ENCODE results near the gene PARP16.

Gene PARP16

DNA sequence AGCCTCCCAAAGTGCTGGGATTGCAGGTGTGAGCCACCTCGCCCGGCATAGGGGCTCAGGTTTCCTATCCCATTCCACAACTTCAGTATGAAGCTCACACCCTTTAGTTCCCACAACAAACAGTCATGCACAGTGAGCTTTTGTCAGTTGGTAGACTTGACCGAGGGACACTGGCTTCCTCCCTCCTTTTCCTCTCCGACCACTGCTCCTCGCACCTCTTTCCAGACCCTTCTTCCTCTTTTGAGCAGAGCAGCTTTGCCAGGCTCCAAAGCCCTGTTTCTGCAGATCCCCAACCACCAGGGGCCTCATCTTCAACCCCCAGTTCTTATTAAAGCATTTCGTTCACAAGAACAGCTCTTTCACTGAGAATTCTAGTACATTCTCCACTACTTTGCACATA lies 62.7 kb downstream of the PARP16 start:
- Histone ChIP-seq H3K36me3 (ENCODE audit: control insufficient read depth, insufficient read depth, low read length) (no peaks in the 10 kb centered on the region), H3K18ac (ENCODE audit: low read length) (no peak overlapping the region), H2BK15ac (replicated peaks; ENCODE audit: low read depth) (no peak overlapping the region), H3K4ac (ENCODE audit: low read depth, low read length) (no peak overlapping the region), H3K9ac (ENCODE audit: low read length) (no peak overlapping the region), H3K27ac (ENCODE audit: low read depth, low read length) (no peak overlapping the region), H2BK120ac (ENCODE audit: low read depth, low read length) (no peak overlapping the region), H3K4me1 (ENCODE audit: control insufficient read depth, low read depth, low read length) (no peaks in the 10 kb centered on the region), H2AK5ac (ENCODE audit: low read length) (no peak overlapping the region), H3K4me2 (ENCODE audit: low read length) (no peak overlapping the region), H3K56ac (ENCODE audit: low read length) (no peak overlapping the region), H4K8ac (ENCODE audit: low read depth, low read length) (no peak overlapping the region), H3K79me2 (ENCODE audit: control insufficient read depth, insufficient read depth, low read length) (no peaks in the 10 kb centered on the region), H3K4me3 (ENCODE audit: low read length) (no peak overlapping the region), H3K23ac (ENCODE audit: low read length) (no peak overlapping the region), H4K5ac (ENCODE audit: low read length) (no peak overlapping the region), H3K27me3 (ENCODE audit: insufficient read depth, low read length, poor library complexity) (no peaks in the 10 kb centered on the region), H2BK5ac (ENCODE audit: low read length) (no peak overlapping the region), H3K79me1 (ENCODE audit: low read length) (no peaks in the 10 kb centered on the region)
- WGBS (ENCODE audit: extremely low coverage, insufficient coverage, low lambda C conversion rate) = no CpG with 5 or more reads among the region's 6 CpGs
- DNase-seq = no peak

DNA sequence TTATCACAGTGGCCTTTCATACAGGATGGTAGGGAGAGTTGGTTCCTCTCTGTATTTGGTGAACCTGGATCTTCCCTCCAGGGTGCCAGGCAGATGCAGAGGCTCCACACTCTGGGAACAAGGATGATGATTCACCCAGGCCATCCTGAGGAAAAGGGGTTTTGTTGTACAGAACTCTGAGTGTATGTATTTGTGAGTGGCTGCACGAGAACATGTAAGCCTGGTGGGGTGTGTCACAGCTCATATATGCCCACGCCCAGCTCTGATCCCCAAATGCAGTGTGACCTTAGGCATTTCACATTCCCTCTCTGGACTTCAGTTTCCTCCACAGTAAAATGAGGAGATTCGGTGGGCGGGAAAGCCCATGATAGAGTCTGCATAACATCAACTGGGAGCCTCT lies 63.8 kb downstream of the PARP16 start:
- H3K4ac ChIP-seq (ENCODE audit: low read depth, low read length) = no peak overlapping the region
- DNase-seq = no peak
- no peak overlapping the region for H3K9ac ChIP-seq (ENCODE audit: low read length)
- H3K4me3 ChIP-seq (ENCODE audit: low read length) = no peak overlapping the region
- no peaks in the 10 kb centered on the region for H3K4me1 ChIP-seq (ENCODE audit: control insufficient read depth, low read depth, low read length)
- no peak overlapping the region for H2BK120ac ChIP-seq (ENCODE audit: low read depth, low read length)
- no peak overlapping the region for H2AK5ac ChIP-seq (ENCODE audit: low read length)
- no peak overlapping the region for H2BK5ac ChIP-seq (ENCODE audit: low read length)
- no peaks in the 10 kb centered on the region for H3K79me1 ChIP-seq (ENCODE audit: low read length)
- H3K27ac ChIP-seq (ENCODE audit: low read depth, low read length) = no peak overlapping the region
- no peak overlapping the region for H4K5ac ChIP-seq (ENCODE audit: low read length)
- peak overlapping the region; percentile 80 for H3K23ac ChIP-seq (ENCODE audit: low read length)
- no peak overlapping the region for H3K18ac ChIP-seq (ENCODE audit: low read length)
- no peaks in the 10 kb centered on the region for H3K36me3 ChIP-seq (ENCODE audit: control insufficient read depth, insufficient read depth, low read length)
- no CpG with 5 or more reads among the region's 4 CpGs for WGBS (ENCODE audit: extremely low coverage, insufficient coverage, low lambda C conversion rate)
- no peak overlapping the region for H4K8ac ChIP-seq (ENCODE audit: low read depth, low read length)
- no peaks in the 10 kb centered on the region for H3K27me3 ChIP-seq (ENCODE audit: insufficient read depth, low read length, poor library complexity)
- no peaks in the 10 kb centered on the region for H3K79me2 ChIP-seq (ENCODE audit: control insufficient read depth, insufficient read depth, low read length)
- H3K56ac ChIP-seq (ENCODE audit: low read length) = no peak overlapping the region
- no peak overlapping the region for H3K4me2 ChIP-seq (ENCODE audit: low read length)
- H2BK15ac ChIP-seq (replicated peaks; ENCODE audit: low read depth) = no peak overlapping the region

DNA sequence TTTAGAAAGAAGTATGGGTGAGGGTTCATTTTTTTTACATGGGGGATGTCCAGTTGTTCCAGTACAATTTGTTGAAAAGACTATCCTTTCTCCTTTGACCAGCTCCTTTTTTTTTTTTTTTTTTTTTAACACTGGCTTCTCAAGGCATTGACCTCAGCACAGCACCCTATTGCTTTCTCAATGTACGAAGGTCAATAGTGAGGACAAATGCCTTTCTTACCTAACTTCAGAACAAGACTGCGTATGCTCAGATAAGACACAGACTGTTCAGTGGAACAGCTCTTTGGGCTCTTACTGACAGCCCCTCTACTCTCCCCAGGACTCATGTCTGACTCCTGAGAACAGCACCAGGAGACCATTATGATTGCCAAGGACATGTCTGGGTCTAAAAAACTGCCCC lies 65.0 kb downstream of the PARP16 start:
- no CpG with 5 or more reads among the region's 2 CpGs for WGBS (ENCODE audit: extremely low coverage, insufficient coverage, low lambda C conversion rate)
- no peak overlapping the region for H3K4ac ChIP-seq (ENCODE audit: low read depth, low read length)
- no peak overlapping the region for H3K18ac ChIP-seq (ENCODE audit: low read length)
- H3K56ac ChIP-seq (ENCODE audit: low read length) = no peak overlapping the region
- no peaks in the 10 kb centered on the region for H3K27me3 ChIP-seq (ENCODE audit: insufficient read depth, low read length, poor library complexity)
- H2BK5ac ChIP-seq (ENCODE audit: low read length) = no peak overlapping the region
- H3K79me2 ChIP-seq (ENCODE audit: control insufficient read depth, insufficient read depth, low read length) = no peaks in the 10 kb centered on the region
- no peaks in the 10 kb centered on the region for H3K79me1 ChIP-seq (ENCODE audit: low read length)
- H2BK15ac ChIP-seq (replicated peaks; ENCODE audit: low read depth) = no peak overlapping the region
- no peaks in the 10 kb centered on the region for H3K4me1 ChIP-seq (ENCODE audit: control insufficient read depth, low read depth, low read length)
- no peak overlapping the region for H2BK120ac ChIP-seq (ENCODE audit: low read depth, low read length)
- no peak overlapping the region for H2AK5ac ChIP-seq (ENCODE audit: low read length)
- no peak overlapping the region for H3K4me2 ChIP-seq (ENCODE audit: low read length)
- no peak for DNase-seq
- H4K5ac ChIP-seq (ENCODE audit: low read length) = no peak overlapping the region
- no peak overlapping the region for H4K8ac ChIP-seq (ENCODE audit: low read depth, low read length)
- no peak overlapping the region for H3K27ac ChIP-seq (ENCODE audit: low read depth, low read length)
- H3K4me3 ChIP-seq (ENCODE audit: low read length) = no peak overlapping the region
- H3K9ac ChIP-seq (ENCODE audit: low read length) = no peak overlapping the region
- H3K36me3 ChIP-seq (ENCODE audit: control insufficient read depth, insufficient read depth, low read length) = no peaks in the 10 kb centered on the region
- no peak overlapping the region for H3K23ac ChIP-seq (ENCODE audit: low read length)

DNA sequence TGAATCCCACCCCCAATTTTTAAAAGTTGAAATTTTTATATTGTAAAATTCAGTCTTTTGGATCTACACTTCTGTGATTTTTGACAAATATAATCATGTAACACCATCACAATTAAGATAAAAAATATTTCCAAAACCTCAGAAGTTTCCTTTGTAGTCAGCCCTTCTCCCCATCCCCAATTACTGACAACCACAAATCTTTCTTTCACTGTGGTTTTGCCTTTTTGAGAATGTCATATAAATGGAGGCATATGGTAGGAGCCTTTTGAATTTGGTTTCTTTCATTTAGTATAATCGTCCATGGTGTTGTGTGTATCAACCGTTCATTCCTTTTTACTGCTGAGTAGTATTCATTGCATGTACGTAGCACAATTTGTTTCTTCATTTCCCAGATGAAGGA lies 67.5 kb downstream of the PARP16 start:
- Histone ChIP-seq H3K23ac (ENCODE audit: low read length) (no peak overlapping the region), H2AK5ac (ENCODE audit: low read length) (no peak overlapping the region), H2BK15ac (replicated peaks; ENCODE audit: low read depth) (no peak overlapping the region), H2BK5ac (ENCODE audit: low read length) (no peak overlapping the region), H3K36me3 (ENCODE audit: control insufficient read depth, insufficient read depth, low read length) (no peaks in the 10 kb centered on the region), H3K56ac (ENCODE audit: low read length) (no peak overlapping the region), H3K27ac (ENCODE audit: low read depth, low read length) (no peak overlapping the region), H4K5ac (ENCODE audit: low read length) (no peak overlapping the region), H3K4me3 (ENCODE audit: low read length) (no peak overlapping the region), H3K27me3 (ENCODE audit: insufficient read depth, low read length, poor library complexity) (no peaks in the 10 kb centered on the region), H3K4ac (ENCODE audit: low read depth, low read length) (no peak overlapping the region), H3K4me1 (ENCODE audit: control insufficient read depth, low read depth, low read length) (no peaks in the 10 kb centered on the region), H2BK120ac (ENCODE audit: low read depth, low read length) (no peak overlapping the region), H3K18ac (ENCODE audit: low read length) (no peak overlapping the region), H3K9ac (ENCODE audit: low read length) (no peak overlapping the region), H4K8ac (ENCODE audit: low read depth, low read length) (no peak overlapping the region), H3K79me1 (ENCODE audit: low read length) (no peaks in the 10 kb centered on the region), H3K4me2 (ENCODE audit: low read length) (no peak overlapping the region), H3K79me2 (ENCODE audit: control insufficient read depth, insufficient read depth, low read length) (no peaks in the 10 kb centered on the region)
- DNase-seq = no peak
- WGBS (ENCODE audit: extremely low coverage, insufficient coverage, low lambda C conversion rate) = no CpG with 5 or more reads among the region's 3 CpGs

DNA sequence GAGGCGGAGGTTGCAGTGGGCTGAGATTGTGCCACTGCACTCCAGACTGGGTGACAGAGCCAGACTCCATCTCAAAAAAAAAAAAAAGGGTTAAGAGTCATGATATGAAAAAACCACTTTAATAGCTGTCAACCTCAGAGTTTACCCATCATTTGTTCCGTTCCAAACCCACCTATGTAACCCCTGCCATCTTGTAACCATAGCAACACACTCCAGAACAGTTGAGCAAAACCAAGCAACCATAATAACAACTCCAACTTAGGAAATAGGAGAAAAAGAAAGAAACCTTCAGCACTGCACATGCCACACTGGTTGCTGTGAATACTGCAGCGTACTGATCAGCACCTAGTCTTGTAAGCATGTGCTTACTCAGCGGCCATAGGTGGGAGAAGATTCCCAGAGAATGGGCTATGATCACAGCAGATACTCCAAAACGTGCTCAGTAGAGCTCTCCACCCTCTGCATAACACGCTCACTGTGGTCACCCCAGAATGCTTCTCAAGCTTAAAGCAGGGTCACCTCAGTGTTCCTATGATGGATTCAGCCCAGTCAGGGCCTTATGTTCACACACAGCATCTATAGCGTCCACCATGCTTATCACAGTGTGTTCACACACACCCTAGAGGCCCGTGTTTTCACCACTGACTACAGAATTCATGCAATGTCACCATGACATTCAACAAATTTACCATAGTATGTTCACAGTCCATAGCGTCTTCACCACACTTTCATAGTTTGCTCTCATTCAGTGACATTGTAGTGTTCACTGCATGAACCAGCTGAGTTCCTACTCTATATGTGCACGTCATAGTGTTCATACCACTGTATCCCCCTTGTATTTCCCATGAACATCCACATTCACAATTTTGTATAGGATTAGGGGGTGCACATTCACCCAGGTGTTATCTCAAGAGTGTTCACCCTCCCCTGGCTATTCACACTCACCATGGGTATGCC lies 68.9 kb downstream of the PARP16 start:
- Histone ChIP-seq H3K18ac (ENCODE audit: low read length) (no peak overlapping the region), H2BK120ac (ENCODE audit: low read depth, low read length) (no peak overlapping the region), H3K4ac (ENCODE audit: low read depth, low read length) (no peak overlapping the region), H4K5ac (ENCODE audit: low read length) (no peak overlapping the region), H3K4me1 (ENCODE audit: control insufficient read depth, low read depth, low read length) (no peaks in the 10 kb centered on the region), H4K8ac (ENCODE audit: low read depth, low read length) (no peak overlapping the region), H3K56ac (ENCODE audit: low read length) (no peak overlapping the region), H3K4me3 (ENCODE audit: low read length) (no peak overlapping the region), H2AK5ac (ENCODE audit: low read length) (no peak overlapping the region), H3K27me3 (ENCODE audit: insufficient read depth, low read length, poor library complexity) (no peaks in the 10 kb centered on the region), H2BK15ac (replicated peaks; ENCODE audit: low read depth) (no peak overlapping the region), H3K23ac (ENCODE audit: low read length) (no peak overlapping the region), H3K79me1 (ENCODE audit: low read length) (no peaks in the 10 kb centered on the region), H3K27ac (ENCODE audit: low read depth, low read length) (no peak overlapping the region), H3K9ac (ENCODE audit: low read length) (no peak overlapping the region), H3K4me2 (ENCODE audit: low read length) (no peak overlapping the region), H3K36me3 (ENCODE audit: control insufficient read depth, insufficient read depth, low read length) (no peaks in the 10 kb centered on the region), H3K79me2 (ENCODE audit: control insufficient read depth, insufficient read depth, low read length) (no peaks in the 10 kb centered on the region), H2BK5ac (ENCODE audit: low read length) (no peak overlapping the region)
- DNase-seq = no peak
- WGBS (ENCODE audit: extremely low coverage, insufficient coverage, low lambda C conversion rate) = no CpG with 5 or more reads among the region's 10 CpGs

DNA sequence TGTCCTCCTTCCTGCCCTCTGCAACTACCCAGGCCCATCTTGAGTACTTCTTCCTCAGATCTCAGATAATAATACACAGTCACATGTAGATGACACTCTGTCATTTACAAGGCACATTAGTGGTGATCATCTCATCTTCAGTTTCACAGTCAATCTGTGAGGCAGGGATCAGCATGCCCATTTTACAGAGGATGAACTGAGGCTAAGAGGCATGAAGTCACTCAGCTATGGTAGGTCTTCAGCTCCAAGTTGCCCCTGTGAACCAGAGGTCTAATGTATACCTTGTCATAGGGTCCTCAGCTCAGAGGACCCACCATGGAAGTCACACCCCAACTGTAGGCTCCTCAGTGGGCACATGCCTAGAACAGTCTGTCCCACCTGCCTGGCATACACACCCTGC lies 71.2 kb downstream of the PARP16 start:
- no peak for DNase-seq
- no peak overlapping the region for H3K18ac ChIP-seq (ENCODE audit: low read length)
- no peak overlapping the region for H4K8ac ChIP-seq (ENCODE audit: low read depth, low read length)
- no peak overlapping the region for H3K23ac ChIP-seq (ENCODE audit: low read length)
- H3K4me3 ChIP-seq (ENCODE audit: low read length) = no peak overlapping the region
- H2BK15ac ChIP-seq (replicated peaks; ENCODE audit: low read depth) = no peak overlapping the region
- H3K4me2 ChIP-seq (ENCODE audit: low read length) = no peak overlapping the region
- no peaks in the 10 kb centered on the region for H3K27me3 ChIP-seq (ENCODE audit: insufficient read depth, low read length, poor library complexity)
- no peak overlapping the region for H2BK120ac ChIP-seq (ENCODE audit: low read depth, low read length)
- no peak overlapping the region for H2AK5ac ChIP-seq (ENCODE audit: low read length)
- peaks cover 9% of the 10 kb centered on the region for H3K4me1 ChIP-seq (ENCODE audit: control insufficient read depth, low read depth, low read length)
- H3K4ac ChIP-seq (ENCODE audit: low read depth, low read length) = no peak overlapping the region
- no peak overlapping the region for H3K27ac ChIP-seq (ENCODE audit: low read depth, low read length)
- H3K9ac ChIP-seq (ENCODE audit: low read length) = no peak overlapping the region
- H3K56ac ChIP-seq (ENCODE audit: low read length) = no peak overlapping the region
- no peaks in the 10 kb centered on the region for H3K79me1 ChIP-seq (ENCODE audit: low read length)
- H4K5ac ChIP-seq (ENCODE audit: low read length) = no peak overlapping the region
- H2BK5ac ChIP-seq (ENCODE audit: low read length) = no peak overlapping the region
- H3K36me3 ChIP-seq (ENCODE audit: control insufficient read depth, insufficient read depth, low read length) = no peaks in the 10 kb centered on the region
- H3K79me2 ChIP-seq (ENCODE audit: control insufficient read depth, insufficient read depth, low read length) = no peaks in the 10 kb centered on the region

Measured in mesendoderm (in vitro differentiated cells).